ENCODE results near the gene ZFP36L1. TPM values are rescaled to one million over a fixed set of nuclear protein-coding genes. Genes with fewer than 3 reads are reported as not detected.

The ZFP36L1 gene
- total RNA-seq, 1 donor, result 53.8 TPM

GRCh38 chr14:68784226-68784910 lies 8.5 kb downstream of the ZFP36L1 start:
- no peak overlapping the region for H3K4me3 ChIP-seq (ENCODE audit: low read depth, low read length)
- peak; percentile 52 for DNase-seq (ENCODE audit: low read depth)
- TF ChIP-seq CTCF (IDR thresholded peaks at IDR 0.05; ENCODE audit: insufficient read depth, low read length), result no peak

- DNase-seq (ENCODE audit: low read depth), result no peak
- TF ChIP-seq CTCF (IDR thresholded peaks at IDR 0.05; ENCODE audit: insufficient read depth, low read length), result no peak
- no peak overlapping the region for H3K4me3 ChIP-seq (ENCODE audit: low read depth, low read length)
These were observed 9.2 kb downstream of the ZFP36L1 start for GRCh38 chr14:68783408-68784225.

DNA sequence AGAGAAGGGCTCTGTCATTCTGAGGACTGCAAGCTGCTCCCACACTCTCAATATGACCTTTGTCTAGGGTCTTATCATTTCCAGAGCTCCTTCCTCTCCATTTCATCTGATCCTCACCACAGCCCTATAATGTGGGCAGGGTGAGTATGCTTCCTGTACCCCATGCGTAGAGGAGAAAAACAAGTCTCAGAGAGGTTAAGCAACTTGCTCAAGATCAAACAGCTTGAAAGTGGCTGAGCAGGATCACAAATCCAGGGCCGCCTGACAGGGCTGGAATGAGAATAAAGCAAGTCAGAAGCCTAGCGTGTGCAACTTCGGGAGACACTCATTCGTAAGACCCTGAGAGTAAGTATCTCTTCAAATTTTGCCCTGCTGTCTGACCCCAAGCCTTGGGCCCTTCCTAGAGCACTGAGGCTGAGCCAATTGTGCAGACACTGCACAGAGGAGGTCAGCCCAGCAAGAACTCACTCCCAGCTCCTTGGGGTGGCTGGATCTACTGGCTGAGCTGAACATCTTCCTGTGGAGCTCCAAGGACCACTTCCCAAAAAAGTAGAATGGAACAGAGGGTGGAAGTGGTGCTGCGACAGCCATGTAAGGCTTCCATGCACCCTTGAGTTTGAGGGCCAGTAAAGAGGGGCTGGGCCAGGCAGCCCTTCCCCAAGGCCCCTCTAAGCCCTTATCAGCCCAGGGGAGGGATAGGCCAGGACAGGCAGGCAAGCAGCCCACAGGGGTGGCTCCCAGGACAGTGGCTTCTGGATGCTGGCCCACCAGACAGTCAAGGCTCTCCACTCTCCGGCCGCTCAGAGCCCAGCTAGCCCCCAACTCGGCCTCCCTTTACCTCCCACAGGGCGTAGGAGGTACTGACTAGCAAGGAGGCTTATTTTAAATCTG lies 10.5 kb downstream of the ZFP36L1 start:
- no peak for TF ChIP-seq CTCF (IDR thresholded peaks at IDR 0.05; ENCODE audit: insufficient read depth, low read length)
- no peak for DNase-seq (ENCODE audit: low read depth)
- H3K4me3 ChIP-seq (ENCODE audit: low read depth, low read length), result no peak overlapping the region

- no peak for TF ChIP-seq CTCF (IDR thresholded peaks at IDR 0.05; ENCODE audit: insufficient read depth, low read length)
- DNase-seq (ENCODE audit: low read depth), result no peak
These were observed 11.5 kb downstream of the ZFP36L1 start for GRCh38 chr14:68781161-68782021.

DNA sequence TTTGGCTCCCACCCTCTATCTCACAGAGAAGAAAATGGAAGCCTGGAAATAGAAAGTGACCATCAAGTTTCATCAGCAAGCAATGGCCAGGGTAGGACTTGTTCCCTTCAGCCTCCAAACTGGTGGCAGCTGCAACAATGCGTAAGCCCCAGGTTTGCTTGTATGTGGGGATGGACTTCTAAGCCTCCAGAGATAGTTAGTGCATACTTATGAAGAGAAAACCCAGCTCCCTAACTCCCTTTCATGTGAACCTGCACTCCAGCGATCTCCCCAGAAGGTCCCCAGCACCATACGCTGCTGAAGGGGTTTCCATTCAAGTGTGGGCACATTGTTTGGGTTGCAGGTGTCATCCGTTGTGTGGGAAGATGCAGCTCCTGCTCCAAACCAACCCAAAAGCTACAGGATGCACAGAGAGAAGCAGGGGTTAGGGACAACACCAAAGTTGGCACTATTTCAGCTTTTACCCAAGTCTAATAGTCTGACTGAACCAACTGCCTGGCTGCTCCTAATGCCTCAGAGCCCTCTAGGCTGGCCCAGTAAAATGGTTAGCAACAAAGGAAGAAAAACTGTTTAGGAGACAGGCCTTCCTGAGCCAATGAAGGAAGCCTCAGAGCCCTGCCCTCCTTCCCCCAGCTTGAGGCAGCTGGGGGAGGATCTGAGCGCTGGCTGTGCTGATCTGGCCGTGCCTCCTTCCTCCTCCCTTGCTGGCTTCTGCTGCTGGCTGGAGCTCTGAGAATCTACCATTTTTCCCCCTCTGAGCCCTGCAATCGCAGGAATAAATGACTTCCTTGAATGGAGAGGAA lies 12.3 kb downstream of the ZFP36L1 start:
- peak; percentile 79 for DNase-seq (ENCODE audit: low read depth)
- no peak for TF ChIP-seq CTCF (IDR thresholded peaks at IDR 0.05; ENCODE audit: insufficient read depth, low read length)
- no peak overlapping the region for H3K4me3 ChIP-seq (ENCODE audit: low read depth, low read length)

More at GRCh38 chr14:68781161-68782021, 11.5 kb downstream of the ZFP36L1 start:
- no peak overlapping the region for H3K4me3 ChIP-seq (ENCODE audit: low read depth, low read length)

Measured in fibroblast of the aortic adventitia (primary cell).